ENCODE measurements around the gene C16orf92.
A peak's percentile ranks its signal among the peaks of the same experiment; 100 is the strongest.

The C16orf92 gene

GRCh38 chr16:30049871-30050270, 26.9 kb downstream of the C16orf92 start:
- Histone ChIP-seq H3K4me3 (ENCODE audit: low read length in 2 of 2) (no peak overlapping the region), H3K9ac (ENCODE audit: low read depth, low read length, poor library complexity) (no peak overlapping the region), H3K23ac (ENCODE audit: low read depth, low read length, poor library complexity) (no peak overlapping the region), H3K4ac (ENCODE audit: low read length) (no peak overlapping the region), H2BK15ac (ENCODE audit: low read length) (no peak overlapping the region), H3K79me1 (ENCODE audit: low read depth, low read length) (peaks cover 4% of the 10 kb centered on the region), H3K9me3 (replicated peaks in 1 of 2; ENCODE audit: control insufficient read depth in 2 of 2, insufficient read depth in 1 of 2, low read depth in 1 of 2, low read length in 2 of 2) (peaks cover 0 to 3% of the 10 kb centered on the region in 2 donors), H4K91ac (ENCODE audit: low read depth, low read length, poor library complexity) (no peak overlapping the region), H3K36me3 (replicated peaks in 1 of 2; ENCODE audit: control insufficient read depth in 2 of 2, insufficient read depth in 2 of 2, low read length in 2 of 2) (no peaks in the 10 kb centered on the region), H3K14ac (ENCODE audit: low read length) (no peak overlapping the region), H2BK12ac (ENCODE audit: low read length) (no peak overlapping the region), H3K27me3 (ENCODE audit: control insufficient read depth in 3 of 3, insufficient read depth in 3 of 3, low read depth in 1 of 3, low read length in 3 of 3) (peaks cover 0 to 4% (median 0%) of the 10 kb centered on the region in 3 experiments), H2BK120ac (ENCODE audit: low read depth, low read length) (no peak overlapping the region), H3K4me2 (ENCODE audit: insufficient read depth, low read length, poor library complexity, severe bottlenecking) (no peak overlapping the region), H2AK5ac (ENCODE audit: low read depth, low read length) (no peak overlapping the region), H2BK5ac (ENCODE audit: low read length) (no peak overlapping the region), H3K27ac (replicated peaks; ENCODE audit: low read length) (no peak overlapping the region), H3K4me1 (ENCODE audit: control insufficient read depth in 2 of 2, insufficient read depth in 1 of 2, low read depth in 1 of 2, low read length in 2 of 2) (peaks cover 7 to 9% of the 10 kb centered on the region in 2 donors), H2AFZ (ENCODE audit: low read length) (no peak overlapping the region), H4K8ac (ENCODE audit: low read depth, low read length) (no peak overlapping the region), H3K18ac (ENCODE audit: low read length) (no peak overlapping the region)
- no peak for DNase-seq (ENCODE audit: low spot score)
- WGBS, 2 donors (ENCODE audit: extremely low coverage in 2 of 2, insufficient read length in 2 of 2, insufficient replicate concordance in 1 of 2), result no CpG with 5 or more reads among the region's 8 CpGs

GRCh38 chr16:30051518-30051917, 28.5 kb downstream of the C16orf92 start:
- Histone ChIP-seq H2BK5ac (ENCODE audit: low read length) (no peak overlapping the region), H2AK5ac (ENCODE audit: low read depth, low read length) (no peak overlapping the region), H3K4me1 (ENCODE audit: control insufficient read depth in 2 of 2, insufficient read depth in 1 of 2, low read depth in 1 of 2, low read length in 2 of 2) (peaks cover 7 to 9% of the 10 kb centered on the region in 2 donors), H4K8ac (ENCODE audit: low read depth, low read length) (no peak overlapping the region), H3K36me3 (replicated peaks in 1 of 2; ENCODE audit: control insufficient read depth in 2 of 2, insufficient read depth in 2 of 2, low read length in 2 of 2) (peaks cover 0 to 7% of the 10 kb centered on the region in 2 donors), H2BK12ac (ENCODE audit: low read length) (no peak overlapping the region), H2BK120ac (ENCODE audit: low read depth, low read length) (no peak overlapping the region), H3K79me1 (ENCODE audit: low read depth, low read length) (no peaks in the 10 kb centered on the region), H3K4me3 (ENCODE audit: low read length in 2 of 2) (no peak overlapping the region), H2AFZ (ENCODE audit: low read length) (no peak overlapping the region), H4K91ac (ENCODE audit: low read depth, low read length, poor library complexity) (no peak overlapping the region), H3K9ac (ENCODE audit: low read depth, low read length, poor library complexity) (no peak overlapping the region), H3K23ac (ENCODE audit: low read depth, low read length, poor library complexity) (no peak overlapping the region), H2BK15ac (ENCODE audit: low read length) (no peak overlapping the region), H3K4me2 (ENCODE audit: insufficient read depth, low read length, poor library complexity, severe bottlenecking) (no peak overlapping the region), H3K27me3 (ENCODE audit: control insufficient read depth in 3 of 3, insufficient read depth in 3 of 3, low read depth in 1 of 3, low read length in 3 of 3) (no peaks in the 10 kb centered on the region), H3K4ac (ENCODE audit: low read length) (no peak overlapping the region), H3K27ac (replicated peaks; ENCODE audit: low read length) (no peak overlapping the region), H3K14ac (ENCODE audit: low read length) (no peak overlapping the region), H3K18ac (ENCODE audit: low read length) (no peak overlapping the region), H3K9me3 (replicated peaks in 1 of 2; ENCODE audit: control insufficient read depth in 2 of 2, insufficient read depth in 1 of 2, low read depth in 1 of 2, low read length in 2 of 2) (no peaks in the 10 kb centered on the region)
- WGBS, 2 donors (ENCODE audit: extremely low coverage in 2 of 2, insufficient read length in 2 of 2, insufficient replicate concordance in 1 of 2), result no CpG with 5 or more reads among the region's 3 CpGs
- no peak for DNase-seq (ENCODE audit: low spot score)

GRCh38 chr16:30052671-30053372, 29.8 kb downstream of the C16orf92 start:
- H3K4ac ChIP-seq (ENCODE audit: low read length), result peak overlapping the region; percentile 70
- peak overlapping the region; percentile 89 for H3K23ac ChIP-seq (ENCODE audit: low read depth, low read length, poor library complexity)
- H3K36me3 ChIP-seq (replicated peaks in 1 of 2; ENCODE audit: control insufficient read depth in 2 of 2, insufficient read depth in 2 of 2, low read length in 2 of 2), result peaks cover 2 to 16% of the 10 kb centered on the region in 2 donors
- no peak overlapping the region for H4K91ac ChIP-seq (ENCODE audit: low read depth, low read length, poor library complexity)
- H3K4me3 ChIP-seq (ENCODE audit: low read length in 2 of 2), result peak overlapping the region; percentile 90 to 96
- no peak overlapping the region for H4K8ac ChIP-seq (ENCODE audit: low read depth, low read length)
- H2AFZ ChIP-seq (ENCODE audit: low read length), result peak overlapping the region; percentile 99
- H2BK120ac ChIP-seq (ENCODE audit: low read depth, low read length), result peak overlapping the region; percentile 63
- H3K9ac ChIP-seq (ENCODE audit: low read depth, low read length, poor library complexity), result peak overlapping the region; percentile 85
- H3K79me1 ChIP-seq (ENCODE audit: low read depth, low read length), result no peaks in the 10 kb centered on the region
- peak overlapping the region; percentile 69 for H2BK15ac ChIP-seq (ENCODE audit: low read length)
- peak overlapping the region; percentile 92 for H3K18ac ChIP-seq (ENCODE audit: low read length)
- H3K4me1 ChIP-seq (ENCODE audit: control insufficient read depth in 2 of 2, insufficient read depth in 1 of 2, low read depth in 1 of 2, low read length in 2 of 2), result peaks cover 7 to 9% of the 10 kb centered on the region in 2 donors
- H3K9me3 ChIP-seq (replicated peaks in 1 of 2; ENCODE audit: control insufficient read depth in 2 of 2, insufficient read depth in 1 of 2, low read depth in 1 of 2, low read length in 2 of 2), result no peaks in the 10 kb centered on the region
- WGBS, 2 donors (ENCODE audit: extremely low coverage in 2 of 2, insufficient read length in 2 of 2, insufficient replicate concordance in 1 of 2), result no CpG with 5 or more reads among the region's 58 CpGs
- peak overlapping the region; percentile 86 for H3K14ac ChIP-seq (ENCODE audit: low read length)
- no peaks in the 10 kb centered on the region for H3K27me3 ChIP-seq (ENCODE audit: control insufficient read depth in 3 of 3, insufficient read depth in 3 of 3, low read depth in 1 of 3, low read length in 3 of 3)
- H3K4me2 ChIP-seq (ENCODE audit: insufficient read depth, low read length, poor library complexity, severe bottlenecking), result peak overlapping the region; percentile 98
- peak overlapping the region; percentile 60 for H2BK5ac ChIP-seq (ENCODE audit: low read length)
- H2AK5ac ChIP-seq (ENCODE audit: low read depth, low read length), result peak overlapping the region; percentile 28
- no peak overlapping the region for H2BK12ac ChIP-seq (ENCODE audit: low read length)
- peak; percentile 85 for DNase-seq (ENCODE audit: low spot score)
- H3K27ac ChIP-seq (replicated peaks; ENCODE audit: low read length), result no peak overlapping the region

GRCh38 chr16:30053376-30054015, 30.5 kb downstream of the C16orf92 start:
- peak overlapping the region; percentile 70 for H3K4ac ChIP-seq (ENCODE audit: low read length)
- peaks cover 2 to 20% of the 10 kb centered on the region in 2 donors for H3K36me3 ChIP-seq (replicated peaks in 1 of 2; ENCODE audit: control insufficient read depth in 2 of 2, insufficient read depth in 2 of 2, low read length in 2 of 2)
- H3K9ac ChIP-seq (ENCODE audit: low read depth, low read length, poor library complexity), result peak overlapping the region; percentile 85
- H3K79me1 ChIP-seq (ENCODE audit: low read depth, low read length), result no peaks in the 10 kb centered on the region
- H2BK120ac ChIP-seq (ENCODE audit: low read depth, low read length), result peak overlapping the region; percentile 63
- H3K4me1 ChIP-seq (ENCODE audit: control insufficient read depth in 2 of 2, insufficient read depth in 1 of 2, low read depth in 1 of 2, low read length in 2 of 2), result peaks cover 7 to 9% of the 10 kb centered on the region in 2 donors
- H2AFZ ChIP-seq (ENCODE audit: low read length), result peak overlapping the region; percentile 99
- H3K27me3 ChIP-seq (ENCODE audit: control insufficient read depth in 3 of 3, insufficient read depth in 3 of 3, low read depth in 1 of 3, low read length in 3 of 3), result no peaks in the 10 kb centered on the region
- WGBS, 2 donors (ENCODE audit: extremely low coverage in 2 of 2, insufficient read length in 2 of 2, insufficient replicate concordance in 1 of 2), result no CpG with 5 or more reads among the region's 19 CpGs
- no peak overlapping the region for H4K8ac ChIP-seq (ENCODE audit: low read depth, low read length)
- H3K23ac ChIP-seq (ENCODE audit: low read depth, low read length, poor library complexity), result peak overlapping the region; percentile 89
- peak overlapping the region; percentile 90 to 96 for H3K4me3 ChIP-seq (ENCODE audit: low read length in 2 of 2)
- H3K9me3 ChIP-seq (replicated peaks in 1 of 2; ENCODE audit: control insufficient read depth in 2 of 2, insufficient read depth in 1 of 2, low read depth in 1 of 2, low read length in 2 of 2), result no peaks in the 10 kb centered on the region
- no peak overlapping the region for H3K27ac ChIP-seq (replicated peaks; ENCODE audit: low read length)
- no peak for DNase-seq (ENCODE audit: low spot score)
- peak overlapping the region; percentile 60 for H2BK5ac ChIP-seq (ENCODE audit: low read length)
- H4K91ac ChIP-seq (ENCODE audit: low read depth, low read length, poor library complexity), result no peak overlapping the region
- peak overlapping the region; percentile 98 for H3K4me2 ChIP-seq (ENCODE audit: insufficient read depth, low read length, poor library complexity, severe bottlenecking)
- peak overlapping the region; percentile 86 for H3K14ac ChIP-seq (ENCODE audit: low read length)
- peak overlapping the region; percentile 69 for H2BK15ac ChIP-seq (ENCODE audit: low read length)
- H3K18ac ChIP-seq (ENCODE audit: low read length), result peak overlapping the region; percentile 92
- peak overlapping the region; percentile 28 for H2AK5ac ChIP-seq (ENCODE audit: low read depth, low read length)
- H2BK12ac ChIP-seq (ENCODE audit: low read length), result peak overlapping the region; percentile 1

Measured in neuronal stem cell (in vitro differentiated cells).